Measurements from ENCODE around the gene PCSK5.

DNA sequence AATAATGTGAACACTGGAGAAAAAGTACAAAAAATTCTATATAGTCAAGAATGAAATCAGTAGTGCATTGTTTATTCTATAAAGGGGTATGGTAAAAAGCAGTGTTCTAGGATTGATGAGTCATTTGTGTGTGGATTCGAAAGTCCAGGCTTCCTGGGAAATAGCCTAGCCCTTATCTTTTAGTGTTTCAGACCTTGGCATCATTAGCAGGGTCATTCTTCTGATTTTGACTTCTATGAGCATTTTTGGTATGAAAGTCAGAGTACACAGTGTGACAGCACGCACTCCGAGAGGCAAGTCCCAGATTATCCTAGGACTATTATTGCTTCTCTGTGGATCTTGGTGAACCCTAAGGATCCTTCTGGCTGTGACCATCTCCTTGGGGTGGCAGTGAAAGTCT lies 16.9 kb downstream of the PCSK5 start:
- TF ChIP-seq, protein P1, sequence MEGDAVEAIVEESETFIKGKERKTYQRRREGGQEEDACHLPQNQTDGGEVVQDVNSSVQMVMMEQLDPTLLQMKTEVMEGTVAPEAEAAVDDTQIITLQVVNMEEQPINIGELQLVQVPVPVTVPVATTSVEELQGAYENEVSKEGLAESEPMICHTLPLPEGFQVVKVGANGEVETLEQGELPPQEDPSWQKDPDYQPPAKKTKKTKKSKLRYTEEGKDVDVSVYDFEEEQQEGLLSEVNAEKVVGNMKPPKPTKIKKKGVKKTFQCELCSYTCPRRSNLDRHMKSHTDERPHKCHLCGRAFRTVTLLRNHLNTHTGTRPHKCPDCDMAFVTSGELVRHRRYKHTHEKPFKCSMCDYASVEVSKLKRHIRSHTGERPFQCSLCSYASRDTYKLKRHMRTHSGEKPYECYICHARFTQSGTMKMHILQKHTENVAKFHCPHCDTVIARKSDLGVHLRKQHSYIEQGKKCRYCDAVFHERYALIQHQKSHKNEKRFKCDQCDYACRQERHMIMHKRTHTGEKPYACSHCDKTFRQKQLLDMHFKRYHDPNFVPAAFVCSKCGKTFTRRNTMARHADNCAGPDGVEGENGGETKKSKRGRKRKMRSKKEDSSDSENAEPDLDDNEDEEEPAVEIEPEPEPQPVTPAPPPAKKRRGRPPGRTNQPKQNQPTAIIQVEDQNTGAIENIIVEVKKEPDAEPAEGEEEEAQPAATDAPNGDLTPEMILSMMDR (IDR thresholded peaks at IDR 0.05) = no peak
- no peak for TF ChIP-seq POLR2A (IDR thresholded peaks at IDR 0.05)
